GM23338 (cell line): ENCODE measurements around the gene DRG2. TPM values are rescaled to one million over a fixed set of nuclear protein-coding genes. Genes with fewer than 3 reads are reported as not detected.
A peak's percentile ranks its signal among the peaks of the same experiment; 100 is the strongest.

ENCODE experiments used
- ATAC-seq: fragments of 200-7000 bp; cut with Tn5 transposase; 3 replicates; pipeline ENCODE4 v1.9.1; 2020
- DNase-seq: peaks from one replicate; pipeline ENCODE4 v3.0.0-alpha.2; 2015; ENCODE audit warnings: low spot score
- H2AFZ ChIP-seq: fragments of 200-600 bp; sonication (generic); 2 replicates; pipeline ENCODE4 v1.8.0; 2016; ENCODE audit warnings: antibody characterized with exemption, mild to moderate bottlenecking, moderate library complexity
- H3F3A ChIP-seq: fragments of 200-600 bp; sonication (generic); replicated peaks from 2 replicates; pipeline ENCODE4 v1.8.0; 2017; ENCODE audit warnings: antibody characterized with exemption, mixed run types, low read depth
- H3K27ac ChIP-seq: fragments of 200-600 bp; sonication (generic); 2 replicates; pipeline ENCODE4 v1.6.1; 2016; ENCODE audit warnings: low read depth
- H3K27me3 ChIP-seq: fragments of 200-600 bp; sonication (generic); 2 replicates; pipeline ENCODE4 v1.8.0; 2016; ENCODE audit warnings: mild to moderate bottlenecking, mixed run types, moderate library complexity; ENCODE audit not compliant: insufficient read depth
- H3K36me3 ChIP-seq: fragments of 200-600 bp; sonication (generic); 2 replicates; pipeline ENCODE4 v1.8.0; 2016; ENCODE audit warnings: mild to moderate bottlenecking; ENCODE audit not compliant: insufficient read depth
- H3K4me1 ChIP-seq: fragments of 200-600 bp; sonication (generic); 2 replicates; pipeline ENCODE4 v1.8.0; 2016; ENCODE audit warnings: mild to moderate bottlenecking, moderate library complexity; ENCODE audit not compliant: insufficient read depth
- H3K4me2 ChIP-seq: fragments of 200-600 bp; sonication (generic); 2 replicates; pipeline ENCODE4 v1.7.1; 2017; ENCODE audit warnings: mixed run types
- H3K4me3 ChIP-seq: fragments of 200-600 bp; sonication (generic); 2 replicates; pipeline ENCODE4 v1.6.1; 2016; ENCODE audit warnings: mixed run types
- H3K79me2 ChIP-seq: fragments of 200-600 bp; sonication (generic); replicated peaks from 2 replicates; pipeline ENCODE4 v1.8.0; 2017; ENCODE audit warnings: mild to moderate bottlenecking; ENCODE audit not compliant: insufficient read depth
- H3K9me2 ChIP-seq: fragments of 200-600 bp; sonication (generic); 2 replicates; pipeline ENCODE4 v1.8.0; 2017; ENCODE audit not compliant: insufficient read depth
- H4K20me1 ChIP-seq: fragments of 200-600 bp; sonication (generic); replicated peaks from 2 replicates; pipeline ENCODE4 v1.8.0; 2017; ENCODE audit warnings: mild to moderate bottlenecking; ENCODE audit not compliant: insufficient read depth
- H3K27ac Mint-ChIP-seq: 2 replicates; pipeline ENCODE4 v1.8.0; 2020; ENCODE audit warnings: inconsistent platforms, mild to moderate bottlenecking, moderate library complexity, mixed read lengths
- H3K27me3 Mint-ChIP-seq: 3 replicates; pipeline ENCODE4 v1.8.0; 2022; ENCODE audit warnings: low read depth, mild to moderate bottlenecking, moderate library complexity, mixed read lengths, inconsistent platforms; ENCODE audit not compliant: insufficient read depth, poor library complexity
- H3K36me3 Mint-ChIP-seq: 3 replicates; pipeline ENCODE4 v1.8.0; 2021; ENCODE audit warnings: low read depth, mild to moderate bottlenecking, inconsistent platforms, moderate library complexity, mixed read lengths
- H3K4me1 Mint-ChIP-seq: 3 replicates; pipeline ENCODE4 v1.8.0; 2020; ENCODE audit warnings: mild to moderate bottlenecking, inconsistent platforms, mixed read lengths
- H3K4me3 Mint-ChIP-seq: 3 replicates; pipeline ENCODE4 v1.8.0; 2021; ENCODE audit warnings: moderate library complexity, mild to moderate bottlenecking, inconsistent platforms, mixed read lengths
- H3K9me3 Mint-ChIP-seq: 3 replicates; pipeline ENCODE4 v1.8.0; 2020; ENCODE audit warnings: moderate library complexity, mild to moderate bottlenecking, inconsistent platforms, mixed read lengths
- CTCF ChIP-seq, 2 experiments: fragments of 200-600 bp in 1 of 2; sonication (generic) in 1 of 2; conservative IDR thresholded peaks; 2 replicates each; pipeline versions ENCODE4 v1.5.1 to v1.6.1; 2016 to 2017; ENCODE audit warnings: antibody characterized with exemption in 2 of 2, low read depth in 2 of 2, mild to moderate bottlenecking in 2 of 2, moderate library complexity in 1 of 2
- EZH2 ChIP-seq: fragments of 200-600 bp; sonication (generic); IDR thresholded peaks from one replicate; pipeline ENCODE4 v1.8.0; 2017; ENCODE audit warnings: antibody characterized with exemption, mild to moderate bottlenecking, low read depth; ENCODE audit not compliant: unreplicated experiment
- EZH2phosphoT487 ChIP-seq: fragments of 200-600 bp; sonication (generic); IDR thresholded peaks from one replicate; pipeline ENCODE4 v1.8.1; 2018; ENCODE audit warnings: antibody characterized with exemption; ENCODE audit not compliant: unreplicated experiment
- POLR2AphosphoS5 ChIP-seq: IDR thresholded peaks from 2 replicates; pipeline ENCODE4 v1.6.1; 2016; ENCODE audit warnings: antibody characterized with exemption, low read depth
- STAT1 ChIP-seq: IDR thresholded peaks from one replicate; pipeline ENCODE4 v1.6.1; 2016; ENCODE audit warnings: antibody characterized with exemption; ENCODE audit not compliant: unreplicated experiment
- ZNF114 ChIP-seq: fragments of 250-450 bp; sonication (Bioruptor Pico); IDR thresholded peaks from 2 replicates; pipeline ENCODE4 v1.5.0; 2020; ENCODE audit warnings: mild to moderate bottlenecking, moderate library complexity
- ZNF331 ChIP-seq: fragments of 250-450 bp; sonication (Bioruptor Pico); IDR thresholded peaks from 2 replicates; pipeline ENCODE4 v1.5.0; 2020; ENCODE audit warnings: low read depth, mild to moderate bottlenecking, moderate library complexity
- polyA plus RNA-seq: library from polyadenylated mRNA; unstranded; fragments of >200 nt; fragmentation: Nextera tagmentation; extraction: Ambion mirVana; gene quantifications from 2 replicates; pipeline ENCODE4 v1.2.1, GENCODE V29; 2016
- total RNA-seq: library from RNA; depleted of rRNA; stranded (reverse); fragments of >200 nt; shearing (Covaris generic); gene quantifications from 2 replicates; pipeline ENCODE4 v1.2.3, GENCODE V29; 2014
- TF ChIP-seq, protein P1 (sequence below): IDR thresholded peaks from one replicate; pipeline ENCODE4 v1.6.1; 2018; ENCODE audit warnings: antibody characterized with exemption; ENCODE audit not compliant: unreplicated experiment
- TF ChIP-seq, protein P2 (sequence below): IDR thresholded peaks from 2 replicates; pipeline ENCODE4 v1.6.1; 2016; ENCODE audit warnings: antibody characterized with exemption

DRG2 gene
- total and polyA plus RNA-seq, 2 experiments from 2014 or later: 36.2 to 48.0 TPM

DNA sequence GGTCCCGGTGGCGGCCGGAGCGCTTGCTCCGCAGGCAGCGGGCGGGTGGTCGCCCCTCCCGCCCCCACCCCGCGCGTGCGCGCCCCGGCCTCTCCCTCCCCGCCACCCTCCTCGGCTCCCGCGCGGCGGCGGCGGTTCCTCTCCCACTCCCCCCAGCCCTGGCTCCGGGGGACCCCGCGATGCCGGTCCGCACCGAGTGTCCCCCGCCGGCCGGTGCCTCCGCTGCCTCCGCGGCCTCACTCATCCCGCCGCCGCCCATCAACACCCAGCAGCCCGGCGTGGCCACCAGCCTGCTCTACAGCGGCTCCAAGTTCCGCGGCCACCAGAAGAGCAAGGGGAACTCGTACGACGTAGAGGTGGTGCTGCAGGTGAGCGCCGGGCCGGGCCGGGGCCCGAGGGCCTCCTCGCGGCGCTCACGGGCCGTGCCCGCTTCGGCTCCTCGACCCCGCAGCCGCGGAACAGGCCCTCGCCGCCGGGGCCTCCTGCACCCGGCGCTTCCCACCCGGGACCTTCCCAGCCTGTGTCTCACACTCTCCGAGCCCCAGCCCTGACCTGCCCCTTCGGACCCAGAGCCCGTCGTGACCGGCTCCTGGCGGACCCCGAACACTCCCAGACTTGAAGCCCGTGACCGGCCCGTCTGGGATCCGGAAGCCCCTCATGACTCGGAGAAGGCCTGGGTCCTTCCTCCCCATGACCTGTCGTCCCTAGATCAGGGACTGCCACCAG, 48.0 kb upstream of the DRG2 start:
- Mint-ChIP-seq H3K9me3 (no peaks in the 10 kb centered on the region; the same call in 2 of the 3 replicates), H3K4me3 (peak overlapping the region; percentile 89), H3K27me3 (peaks cover 14% of the 10 kb centered on the region), H3K4me1 (peaks cover 34% of the 10 kb centered on the region), H3K27ac (peak overlapping the region; percentile 74), H3K36me3 (no peaks in the 10 kb centered on the region; the same call in 2 of the 3 replicates)
- Histone ChIP-seq H3K27ac (no peak overlapping the region), H3K4me3 (peak overlapping the region; percentile 82), H2AFZ (peak overlapping the region; percentile 89), H4K20me1 (peaks cover 20% of the 10 kb centered on the region), H3K4me2 (peak overlapping the region; percentile 95), H3K9me2 (no peaks in the 10 kb centered on the region), H3F3A (no peaks in the 10 kb centered on the region), H3K79me2 (peaks cover 30% of the 10 kb centered on the region), H3K27me3 (no peaks in the 10 kb centered on the region), H3K36me3 (no peaks in the 10 kb centered on the region), H3K4me1 (peaks cover 9% of the 10 kb centered on the region)
- DNase-seq: peak; percentile 63
- TF ChIP-seq STAT1 (no peak), EZH2 (no peak), POLR2AphosphoS5 (peak; percentile 11), EZH2phosphoT487 (no peak)
- peak; percentile 64 for ATAC-seq

- H3K27me3 ChIP-seq: no peaks in the 10 kb centered on the region
- H3K4me1 ChIP-seq: peaks cover 9% of the 10 kb centered on the region
- no peaks in the 10 kb centered on the region for H3F3A ChIP-seq
- H3K27ac Mint-ChIP-seq: peak overlapping the region; percentile 56; the same call in 1 of the 2 replicates
- DNase-seq (no peak), ATAC-seq (no peak; the same call in 2 of the 3 replicates)
- no peaks in the 10 kb centered on the region for H3K9me2 ChIP-seq
- H3K36me3 ChIP-seq: peaks cover 4% of the 10 kb centered on the region; the same call in 1 of the 2 replicates
- H3K27me3 Mint-ChIP-seq: peaks cover 14% of the 10 kb centered on the region
- peak overlapping the region; percentile 95 for H3K4me2 ChIP-seq
- H3K27ac ChIP-seq: no peak overlapping the region
- peaks cover 25% of the 10 kb centered on the region for H3K79me2 ChIP-seq
- peak overlapping the region; percentile 89; the same call in 1 of the 2 replicates for H2AFZ ChIP-seq
- H4K20me1 ChIP-seq: peaks cover 20% of the 10 kb centered on the region
- peak overlapping the region; percentile 89 for H3K4me3 Mint-ChIP-seq
- peak overlapping the region; percentile 82 for H3K4me3 ChIP-seq
- H3K36me3 Mint-ChIP-seq: peaks cover under 1% of the 10 kb centered on the region; the same call in 1 of the 3 replicates
- no peaks in the 10 kb centered on the region; the same call in 2 of the 3 replicates for H3K9me3 Mint-ChIP-seq
- H3K4me1 Mint-ChIP-seq: peaks cover 34% of the 10 kb centered on the region
- TF ChIP-seq, protein P1, sequence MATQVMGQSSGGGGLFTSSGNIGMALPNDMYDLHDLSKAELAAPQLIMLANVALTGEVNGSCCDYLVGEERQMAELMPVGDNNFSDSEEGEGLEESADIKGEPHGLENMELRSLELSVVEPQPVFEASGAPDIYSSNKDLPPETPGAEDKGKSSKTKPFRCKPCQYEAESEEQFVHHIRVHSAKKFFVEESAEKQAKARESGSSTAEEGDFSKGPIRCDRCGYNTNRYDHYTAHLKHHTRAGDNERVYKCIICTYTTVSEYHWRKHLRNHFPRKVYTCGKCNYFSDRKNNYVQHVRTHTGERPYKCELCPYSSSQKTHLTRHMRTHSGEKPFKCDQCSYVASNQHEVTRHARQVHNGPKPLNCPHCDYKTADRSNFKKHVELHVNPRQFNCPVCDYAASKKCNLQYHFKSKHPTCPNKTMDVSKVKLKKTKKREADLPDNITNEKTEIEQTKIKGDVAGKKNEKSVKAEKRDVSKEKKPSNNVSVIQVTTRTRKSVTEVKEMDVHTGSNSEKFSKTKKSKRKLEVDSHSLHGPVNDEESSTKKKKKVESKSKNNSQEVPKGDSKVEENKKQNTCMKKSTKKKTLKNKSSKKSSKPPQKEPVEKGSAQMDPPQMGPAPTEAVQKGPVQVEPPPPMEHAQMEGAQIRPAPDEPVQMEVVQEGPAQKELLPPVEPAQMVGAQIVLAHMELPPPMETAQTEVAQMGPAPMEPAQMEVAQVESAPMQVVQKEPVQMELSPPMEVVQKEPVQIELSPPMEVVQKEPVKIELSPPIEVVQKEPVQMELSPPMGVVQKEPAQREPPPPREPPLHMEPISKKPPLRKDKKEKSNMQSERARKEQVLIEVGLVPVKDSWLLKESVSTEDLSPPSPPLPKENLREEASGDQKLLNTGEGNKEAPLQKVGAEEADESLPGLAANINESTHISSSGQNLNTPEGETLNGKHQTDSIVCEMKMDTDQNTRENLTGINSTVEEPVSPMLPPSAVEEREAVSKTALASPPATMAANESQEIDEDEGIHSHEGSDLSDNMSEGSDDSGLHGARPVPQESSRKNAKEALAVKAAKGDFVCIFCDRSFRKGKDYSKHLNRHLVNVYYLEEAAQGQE: no peak
- TF ChIP-seq EZH2 (no peak), CTCF (conservative IDR thresholded peaks at IDR 0.05; ENCODE audit: low read depth in 2 of 2) (no peak; a peak in 1 of 4 replicates), STAT1 (no peak), EZH2phosphoT487 (no peak), ZNF114 (no peak), POLR2AphosphoS5 (no peak), ZNF331 (CRISPR knock-in tag) (no peak)
- TF ChIP-seq, protein P2, sequence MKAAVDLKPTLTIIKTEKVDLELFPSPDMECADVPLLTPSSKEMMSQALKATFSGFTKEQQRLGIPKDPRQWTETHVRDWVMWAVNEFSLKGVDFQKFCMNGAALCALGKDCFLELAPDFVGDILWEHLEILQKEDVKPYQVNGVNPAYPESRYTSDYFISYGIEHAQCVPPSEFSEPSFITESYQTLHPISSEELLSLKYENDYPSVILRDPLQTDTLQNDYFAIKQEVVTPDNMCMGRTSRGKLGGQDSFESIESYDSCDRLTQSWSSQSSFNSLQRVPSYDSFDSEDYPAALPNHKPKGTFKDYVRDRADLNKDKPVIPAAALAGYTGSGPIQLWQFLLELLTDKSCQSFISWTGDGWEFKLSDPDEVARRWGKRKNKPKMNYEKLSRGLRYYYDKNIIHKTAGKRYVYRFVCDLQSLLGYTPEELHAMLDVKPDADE: no peak
These were observed 47.4 kb upstream of the DRG2 start for GRCh38 chr17:18040261-18040858.
